ENCODE measurements around the gene DBN1. TPM values are rescaled to one million over a fixed set of nuclear protein-coding genes. Genes with fewer than 3 reads are reported as not detected.

DBN1 gene
- total and polyA plus RNA-seq, 9 of the 15 experiments (the other 6 are each of a cell fraction or from before 2014, with no cell fraction given) = 0.25 to 87.2 (median 27.9) TPM

DNA sequence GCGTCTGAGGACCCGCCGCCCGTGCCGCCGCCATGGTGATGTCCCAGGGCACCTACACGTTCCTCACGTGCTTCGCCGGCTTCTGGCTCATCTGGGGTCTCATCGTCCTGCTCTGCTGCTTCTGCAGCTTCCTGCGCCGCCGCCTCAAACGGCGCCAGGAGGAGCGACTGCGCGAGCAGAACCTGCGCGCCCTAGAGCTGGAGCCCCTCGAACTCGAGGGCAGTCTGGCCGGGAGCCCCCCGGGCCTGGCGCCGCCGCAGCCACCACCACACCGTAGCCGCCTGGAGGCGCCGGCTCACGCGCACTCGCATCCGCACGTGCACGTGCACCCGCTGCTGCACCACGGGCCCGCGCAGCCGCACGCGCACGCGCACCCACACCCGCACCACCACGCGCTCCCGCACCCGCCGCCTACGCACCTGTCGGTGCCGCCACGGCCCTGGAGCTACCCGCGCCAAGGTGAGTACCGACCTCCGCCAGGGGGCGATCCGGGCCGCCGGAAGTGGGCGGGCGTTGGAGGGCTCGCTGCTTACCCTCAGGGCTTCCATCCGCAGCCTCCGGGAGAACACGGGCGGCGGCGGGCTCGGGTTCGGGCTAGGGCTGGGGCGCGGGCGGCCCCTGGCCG lies 18.3 kb downstream of the DBN1 start (continued):
- TF ChIP-seq, protein P1, sequence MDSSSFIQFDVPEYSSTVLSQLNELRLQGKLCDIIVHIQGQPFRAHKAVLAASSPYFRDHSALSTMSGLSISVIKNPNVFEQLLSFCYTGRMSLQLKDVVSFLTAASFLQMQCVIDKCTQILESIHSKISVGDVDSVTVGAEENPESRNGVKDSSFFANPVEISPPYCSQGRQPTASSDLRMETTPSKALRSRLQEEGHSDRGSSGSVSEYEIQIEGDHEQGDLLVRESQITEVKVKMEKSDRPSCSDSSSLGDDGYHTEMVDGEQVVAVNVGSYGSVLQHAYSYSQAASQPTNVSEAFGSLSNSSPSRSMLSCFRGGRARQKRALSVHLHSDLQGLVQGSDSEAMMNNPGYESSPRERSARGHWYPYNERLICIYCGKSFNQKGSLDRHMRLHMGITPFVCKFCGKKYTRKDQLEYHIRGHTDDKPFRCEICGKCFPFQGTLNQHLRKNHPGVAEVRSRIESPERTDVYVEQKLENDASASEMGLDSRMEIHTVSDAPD (CRISPR knock-in tag; IDR thresholded peaks at IDR 0.05) = 0 out of 2 replicates have a peak, but pooled peaks have one; percentile 59
- TF ChIP-seq HEY1 (CRISPR knock-in tag; IDR thresholded peaks at IDR 0.05; ENCODE audit: borderline replicate concordance) (no peak), ETV5 (CRISPR knock-in tag; IDR thresholded peaks at IDR 0.05; ENCODE audit: low read depth) (peak; percentile 99), NBN (IDR thresholded peaks at IDR 0.05; ENCODE audit: low read depth) (no peak), ZBTB26 (CRISPR knock-in tag; IDR thresholded peaks at IDR 0.05) (no peak), ZNF184 (CRISPR knock-in tag; IDR thresholded peaks at IDR 0.05) (no peak), TCF3 (CRISPR knock-in tag; IDR thresholded peaks at IDR 0.05) (peak; percentile 33; the same call in 1 of the 2 replicates), RBBP5 (IDR thresholded peaks at IDR 0.05; ENCODE audit: borderline replicate concordance, insufficient read depth, low read length, poor library complexity, severe bottlenecking) (peak; percentile 56), RBM39 (optimal IDR thresholded peaks at IDR 0.05; ENCODE audit: low read depth, low read length) (no peak), EP300 (IDR thresholded peaks at IDR 0.05; ENCODE audit: low read length) (peak; percentile 32; the same call in 1 of the 2 replicates)
- TF ChIP-seq, protein P2, sequence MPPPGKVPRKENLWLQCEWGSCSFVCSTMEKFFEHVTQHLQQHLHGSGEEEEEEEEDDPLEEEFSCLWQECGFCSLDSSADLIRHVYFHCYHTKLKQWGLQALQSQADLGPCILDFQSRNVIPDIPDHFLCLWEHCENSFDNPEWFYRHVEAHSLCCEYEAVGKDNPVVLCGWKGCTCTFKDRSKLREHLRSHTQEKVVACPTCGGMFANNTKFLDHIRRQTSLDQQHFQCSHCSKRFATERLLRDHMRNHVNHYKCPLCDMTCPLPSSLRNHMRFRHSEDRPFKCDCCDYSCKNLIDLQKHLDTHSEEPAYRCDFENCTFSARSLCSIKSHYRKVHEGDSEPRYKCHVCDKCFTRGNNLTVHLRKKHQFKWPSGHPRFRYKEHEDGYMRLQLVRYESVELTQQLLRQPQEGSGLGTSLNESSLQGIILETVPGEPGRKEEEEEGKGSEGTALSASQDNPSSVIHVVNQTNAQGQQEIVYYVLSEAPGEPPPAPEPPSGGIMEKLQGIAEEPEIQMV (tag; conservative IDR thresholded peaks at IDR 0.05; ENCODE audit: low read depth) = no peak
- TF ChIP-seq, protein P3, sequence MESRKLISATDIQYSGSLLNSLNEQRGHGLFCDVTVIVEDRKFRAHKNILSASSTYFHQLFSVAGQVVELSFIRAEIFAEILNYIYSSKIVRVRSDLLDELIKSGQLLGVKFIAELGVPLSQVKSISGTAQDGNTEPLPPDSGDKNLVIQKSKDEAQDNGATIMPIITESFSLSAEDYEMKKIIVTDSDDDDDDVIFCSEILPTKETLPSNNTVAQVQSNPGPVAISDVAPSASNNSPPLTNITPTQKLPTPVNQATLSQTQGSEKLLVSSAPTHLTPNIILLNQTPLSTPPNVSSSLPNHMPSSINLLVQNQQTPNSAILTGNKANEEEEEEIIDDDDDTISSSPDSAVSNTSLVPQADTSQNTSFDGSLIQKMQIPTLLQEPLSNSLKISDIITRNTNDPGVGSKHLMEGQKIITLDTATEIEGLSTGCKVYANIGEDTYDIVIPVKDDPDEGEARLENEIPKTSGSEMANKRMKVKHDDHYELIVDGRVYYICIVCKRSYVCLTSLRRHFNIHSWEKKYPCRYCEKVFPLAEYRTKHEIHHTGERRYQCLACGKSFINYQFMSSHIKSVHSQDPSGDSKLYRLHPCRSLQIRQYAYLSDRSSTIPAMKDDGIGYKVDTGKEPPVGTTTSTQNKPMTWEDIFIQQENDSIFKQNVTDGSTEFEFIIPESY (CRISPR knock-in tag; IDR thresholded peaks at IDR 0.05) = no peak
- TF ChIP-seq, protein P4, sequence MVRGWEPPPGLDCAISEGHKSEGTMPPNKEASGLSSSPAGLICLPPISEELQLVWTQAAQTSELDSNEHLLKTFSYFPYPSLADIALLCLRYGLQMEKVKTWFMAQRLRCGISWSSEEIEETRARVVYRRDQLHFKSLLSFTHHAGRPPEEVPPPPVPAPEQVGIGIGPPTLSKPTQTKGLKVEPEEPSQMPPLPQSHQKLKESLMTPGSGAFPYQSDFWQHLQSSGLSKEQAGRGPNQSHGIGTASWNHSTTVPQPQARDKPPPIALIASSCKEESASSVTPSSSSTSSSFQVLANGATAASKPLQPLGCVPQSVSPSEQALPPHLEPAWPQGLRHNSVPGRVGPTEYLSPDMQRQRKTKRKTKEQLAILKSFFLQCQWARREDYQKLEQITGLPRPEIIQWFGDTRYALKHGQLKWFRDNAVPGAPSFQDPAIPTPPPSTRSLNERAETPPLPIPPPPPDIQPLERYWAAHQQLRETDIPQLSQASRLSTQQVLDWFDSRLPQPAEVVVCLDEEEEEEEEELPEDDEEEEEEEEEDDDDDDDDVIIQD (CRISPR knock-in tag; IDR thresholded peaks at IDR 0.05) = no peak

Data from K562 (cell line).